ENCODE results near the gene PPP1R1B.
"Not testable (repeated sequence)": the region's sequence is repeated elsewhere in the genome, so short reads cannot be mapped to it uniquely, and the experiment has no call there.

Gene PPP1R1B

GRCh38 chr17:39626171-39627046 is at the start of gene PPP1R1B:
Gene PPP1R1B, plus strand, starts transcription at chr17:39626952. Its CDS starts 441 bp downstream, at chr17:39627393.
- Histone ChIP-seq H3K4me3 (ENCODE audit: low read depth, low read length) (peak within 1 kb of the TSS; percentile 70), H3K4me1 (ENCODE audit: control insufficient read depth, insufficient read depth, low read length, unreplicated experiment) (peaks cover 7% of the 10 kb centered on the region)

GRCh38 chr17:39578272-39578671 is 48.5 kb upstream of the PPP1R1B start:
- H3K27ac ChIP-seq (ENCODE audit: low read depth, low read length): no peak overlapping the region
- H3K79me2 ChIP-seq (ENCODE audit: control insufficient read depth, insufficient read depth, low read length, unreplicated experiment): no peaks in the 10 kb centered on the region
- H3K4me1 ChIP-seq (ENCODE audit: control insufficient read depth, insufficient read depth, low read length, unreplicated experiment): peaks cover 4% of the 10 kb centered on the region
- H3K36me3 ChIP-seq (ENCODE audit: insufficient read depth, low read length): no peaks in the 10 kb centered on the region
- H3K4me3 ChIP-seq (ENCODE audit: low read depth, low read length): no peak overlapping the region
- 0 out of 2 replicates have a peak, but pooled peaks cover 12% of the 10 kb centered on the region for H3K27me3 ChIP-seq (ENCODE audit: insufficient read depth, low read length)
- no peak overlapping the region for H2AFZ ChIP-seq (ENCODE audit: low read length, unreplicated experiment)

More at GRCh38 chr17:39626171-39627046, at the start of gene PPP1R1B:
- peaks cover 42% of the 10 kb centered on the region for H3K27me3 ChIP-seq (ENCODE audit: insufficient read depth, low read length)
- H3K79me2 ChIP-seq (ENCODE audit: control insufficient read depth, insufficient read depth, low read length, unreplicated experiment): no peaks in the 10 kb centered on the region
- no peak within 1 kb of the TSS for H3K27ac ChIP-seq (ENCODE audit: low read depth, low read length)
- H3K36me3 ChIP-seq (ENCODE audit: insufficient read depth, low read length): no peaks in the 10 kb centered on the region
- H2AFZ ChIP-seq (ENCODE audit: low read length, unreplicated experiment): peak within 1 kb of the TSS; percentile 76

GRCh38 chr17:39579318-39580081 is 47.3 kb upstream of the PPP1R1B start:
- H3K79me2 ChIP-seq (ENCODE audit: control insufficient read depth, insufficient read depth, low read length, unreplicated experiment): no peaks in the 10 kb centered on the region
- no peaks in the 10 kb centered on the region for H3K36me3 ChIP-seq (ENCODE audit: insufficient read depth, low read length)
- H3K4me3 ChIP-seq (ENCODE audit: low read depth, low read length): no peak overlapping the region
- no peaks in the 10 kb centered on the region for H3K4me1 ChIP-seq (ENCODE audit: control insufficient read depth, insufficient read depth, low read length, unreplicated experiment)
- no peak overlapping the region for H2AFZ ChIP-seq (ENCODE audit: low read length, unreplicated experiment)
- H3K27me3 ChIP-seq (ENCODE audit: insufficient read depth, low read length): 0 out of 2 replicates have a peak, but pooled peaks cover 12% of the 10 kb centered on the region
- no peak overlapping the region for H3K27ac ChIP-seq (ENCODE audit: low read depth, low read length)

GRCh38 chr17:39580082-39580468 is 46.7 kb upstream of the PPP1R1B start:
- H2AFZ ChIP-seq (ENCODE audit: low read length, unreplicated experiment): no peak overlapping the region
- H3K4me1 ChIP-seq (ENCODE audit: control insufficient read depth, insufficient read depth, low read length, unreplicated experiment): no peaks in the 10 kb centered on the region
- 0 out of 2 replicates have a peak, but pooled peaks cover 12% of the 10 kb centered on the region for H3K27me3 ChIP-seq (ENCODE audit: insufficient read depth, low read length)
- H3K27ac ChIP-seq (ENCODE audit: low read depth, low read length): no peak overlapping the region
- no peak overlapping the region for H3K4me3 ChIP-seq (ENCODE audit: low read depth, low read length)
- H3K79me2 ChIP-seq (ENCODE audit: control insufficient read depth, insufficient read depth, low read length, unreplicated experiment): no peaks in the 10 kb centered on the region
- no peaks in the 10 kb centered on the region for H3K36me3 ChIP-seq (ENCODE audit: insufficient read depth, low read length)

- Histone ChIP-seq H3K27me3 (ENCODE audit: insufficient read depth, low read length) (0 out of 2 replicates have a peak, but pooled peaks cover 12% of the 10 kb centered on the region), H3K4me1 (ENCODE audit: control insufficient read depth, insufficient read depth, low read length, unreplicated experiment) (no peaks in the 10 kb centered on the region), H3K36me3 (ENCODE audit: insufficient read depth, low read length) (no peaks in the 10 kb centered on the region), H3K4me3 (ENCODE audit: low read depth, low read length) (no peak overlapping the region), H2AFZ (ENCODE audit: low read length, unreplicated experiment) (no peak overlapping the region), H3K27ac (ENCODE audit: low read depth, low read length) (no peak overlapping the region), H3K79me2 (ENCODE audit: control insufficient read depth, insufficient read depth, low read length, unreplicated experiment) (no peaks in the 10 kb centered on the region)
These were observed 45.5 kb upstream of the PPP1R1B start for GRCh38 chr17:39581071-39581758.

GRCh38 chr17:39581759-39582085 is 45.0 kb upstream of the PPP1R1B start:
- no peak overlapping the region for H2AFZ ChIP-seq (ENCODE audit: low read length, unreplicated experiment)
- H3K79me2 ChIP-seq (ENCODE audit: control insufficient read depth, insufficient read depth, low read length, unreplicated experiment): no peaks in the 10 kb centered on the region
- no peak overlapping the region for H3K4me3 ChIP-seq (ENCODE audit: low read depth, low read length)
- H3K27ac ChIP-seq (ENCODE audit: low read depth, low read length): no peak overlapping the region
- no peaks in the 10 kb centered on the region for H3K36me3 ChIP-seq (ENCODE audit: insufficient read depth, low read length)
- H3K4me1 ChIP-seq (ENCODE audit: control insufficient read depth, insufficient read depth, low read length, unreplicated experiment): no peaks in the 10 kb centered on the region
- 0 out of 2 replicates have a peak, but pooled peaks cover 12% of the 10 kb centered on the region for H3K27me3 ChIP-seq (ENCODE audit: insufficient read depth, low read length)

- no peaks in the 10 kb centered on the region for H3K79me2 ChIP-seq (ENCODE audit: control insufficient read depth, insufficient read depth, low read length, unreplicated experiment)
- no peaks in the 10 kb centered on the region for H3K36me3 ChIP-seq (ENCODE audit: insufficient read depth, low read length)
- H3K4me3 ChIP-seq (ENCODE audit: low read depth, low read length): no peak overlapping the region
- peaks cover 14% of the 10 kb centered on the region; the same call in 1 of the 2 replicates for H3K27me3 ChIP-seq (ENCODE audit: insufficient read depth, low read length)
- H2AFZ ChIP-seq (ENCODE audit: low read length, unreplicated experiment): no peak overlapping the region
- H3K27ac ChIP-seq (ENCODE audit: low read depth, low read length): no peak overlapping the region
- H3K4me1 ChIP-seq (ENCODE audit: control insufficient read depth, insufficient read depth, low read length, unreplicated experiment): no peaks in the 10 kb centered on the region
These were observed 44.1 kb upstream of the PPP1R1B start for GRCh38 chr17:39582658-39583057.

- not testable (repeated sequence) for H2AFZ ChIP-seq (ENCODE audit: low read length, unreplicated experiment); H3K27ac ChIP-seq (ENCODE audit: low read depth, low read length); H3K79me2 ChIP-seq (ENCODE audit: control insufficient read depth, insufficient read depth, low read length, unreplicated experiment); H3K36me3 ChIP-seq (ENCODE audit: insufficient read depth, low read length); H3K4me1 ChIP-seq (ENCODE audit: control insufficient read depth, insufficient read depth, low read length, unreplicated experiment); H3K4me3 ChIP-seq (ENCODE audit: low read depth, low read length)
- peaks cover 48% of the 10 kb centered on the region for H3K27me3 ChIP-seq (ENCODE audit: insufficient read depth, low read length)
These were observed 36.6 kb upstream of the PPP1R1B start for GRCh38 chr17:39590180-39590579.

- Histone ChIP-seq H3K4me3 (ENCODE audit: low read depth, low read length) (no peak overlapping the region), H3K27me3 (ENCODE audit: insufficient read depth, low read length) (peaks cover 69% of the 10 kb centered on the region)
These were observed 34.5 kb upstream of the PPP1R1B start for GRCh38 chr17:39591958-39592954.

More at GRCh38 chr17:39591958-39592954, 34.5 kb upstream of the PPP1R1B start:
- Histone ChIP-seq H3K79me2 (ENCODE audit: control insufficient read depth, insufficient read depth, low read length, unreplicated experiment) (no peaks in the 10 kb centered on the region), H3K4me1 (ENCODE audit: control insufficient read depth, insufficient read depth, low read length, unreplicated experiment) (no peaks in the 10 kb centered on the region), H3K36me3 (ENCODE audit: insufficient read depth, low read length) (no peaks in the 10 kb centered on the region), H2AFZ (ENCODE audit: low read length, unreplicated experiment) (no peak overlapping the region), H3K27ac (ENCODE audit: low read depth, low read length) (no peak overlapping the region)
